Cardiac muscle cell (in vitro differentiated cells and primary cell): ENCODE measurements around the gene ETV5. TPM values are rescaled to one million over a fixed set of nuclear protein-coding genes. Genes with fewer than 3 reads are reported as not detected.

Source experiments
- DNase-seq, 2 donors: peaks; one replicate each; pipeline versions ENCODE4 v3.0.0 to v3.0.0-alpha.2; 2010 to 2017; ENCODE audit warnings: low read depth in 1 of 2, low spot score in 1 of 2
- H3K27ac ChIP-seq: fragments of 200-600 bp; sonication (generic); 2 replicates; pipeline ENCODE4 v1.5.1; 2016
- H3K27me3 ChIP-seq: fragments of 200-600 bp; sonication (generic); 2 replicates; pipeline ENCODE4 v1.6.0; 2016; ENCODE audit warnings: control low read depth
- H3K36me3 ChIP-seq: fragments of 200-600 bp; sonication (generic); 2 replicates; pipeline ENCODE4 v1.5.1; 2016; ENCODE audit warnings: control low read depth
- H3K4me1 ChIP-seq: fragments of 200-600 bp; sonication (generic); 2 replicates; pipeline ENCODE4 v1.8.1; 2017; ENCODE audit warnings: low read depth, mild to moderate bottlenecking, mixed run types
- H3K4me3 ChIP-seq: fragments of 200-600 bp; sonication (generic); 2 replicates; pipeline ENCODE4 v1.5.1; 2016; ENCODE audit warnings: mild to moderate bottlenecking
- H3K9me3 ChIP-seq: fragments of 200-600 bp; sonication (generic); 2 replicates; pipeline ENCODE4 v1.5.1; 2017; ENCODE audit warnings: low read depth, mild to moderate bottlenecking, control low read depth
- polyA plus RNA-seq: library from polyadenylated mRNA; unstranded; fragments of >200 nt; fragmentation: Nextera tagmentation; extraction: Ambion mirVana; gene quantifications from 2 replicates; pipeline ENCODE4 v1.2.1, GENCODE V29; 2016
- total RNA-seq: library from RNA; depleted of rRNA; stranded (reverse); fragments of >200 nt; gene quantifications from 2 replicates; pipeline ENCODE4 v1.2.3, GENCODE V29; 2016
- TF ChIP-seq, protein P1 (sequence below): IDR thresholded peaks from 2 replicates; pipeline ENCODE4 v1.5.1; 2012; ENCODE audit warnings: low read depth, mild to moderate bottlenecking, low read length

Gene ETV5
- total and polyA plus RNA-seq, 2 experiments from 2014 or later = 16.3 to 29.3 TPM

DNA sequence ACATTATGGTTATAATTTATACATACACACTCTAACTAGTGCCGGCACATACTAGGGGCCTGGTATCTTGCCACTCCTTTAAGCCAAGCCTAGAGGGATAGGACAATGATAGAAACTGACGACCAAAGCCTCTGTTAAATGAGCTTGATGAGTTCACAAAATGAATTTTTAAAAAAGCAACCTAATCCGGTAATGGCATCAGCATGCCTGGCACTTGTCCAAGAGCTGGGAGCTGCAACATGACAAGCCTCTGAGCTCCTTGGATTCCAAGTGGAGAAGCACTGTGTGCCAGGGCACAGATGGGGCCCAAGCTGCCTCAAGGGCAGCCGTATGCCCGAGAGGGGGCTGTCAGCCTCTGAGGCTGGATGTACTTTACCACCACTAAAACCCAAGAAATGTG is 9.7 kb downstream of the ETV5 start:
- TF ChIP-seq, protein P1, sequence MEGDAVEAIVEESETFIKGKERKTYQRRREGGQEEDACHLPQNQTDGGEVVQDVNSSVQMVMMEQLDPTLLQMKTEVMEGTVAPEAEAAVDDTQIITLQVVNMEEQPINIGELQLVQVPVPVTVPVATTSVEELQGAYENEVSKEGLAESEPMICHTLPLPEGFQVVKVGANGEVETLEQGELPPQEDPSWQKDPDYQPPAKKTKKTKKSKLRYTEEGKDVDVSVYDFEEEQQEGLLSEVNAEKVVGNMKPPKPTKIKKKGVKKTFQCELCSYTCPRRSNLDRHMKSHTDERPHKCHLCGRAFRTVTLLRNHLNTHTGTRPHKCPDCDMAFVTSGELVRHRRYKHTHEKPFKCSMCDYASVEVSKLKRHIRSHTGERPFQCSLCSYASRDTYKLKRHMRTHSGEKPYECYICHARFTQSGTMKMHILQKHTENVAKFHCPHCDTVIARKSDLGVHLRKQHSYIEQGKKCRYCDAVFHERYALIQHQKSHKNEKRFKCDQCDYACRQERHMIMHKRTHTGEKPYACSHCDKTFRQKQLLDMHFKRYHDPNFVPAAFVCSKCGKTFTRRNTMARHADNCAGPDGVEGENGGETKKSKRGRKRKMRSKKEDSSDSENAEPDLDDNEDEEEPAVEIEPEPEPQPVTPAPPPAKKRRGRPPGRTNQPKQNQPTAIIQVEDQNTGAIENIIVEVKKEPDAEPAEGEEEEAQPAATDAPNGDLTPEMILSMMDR = no peak
- no peaks in the 10 kb centered on the region for H3K27me3 ChIP-seq
- H3K4me3 ChIP-seq = no peak overlapping the region
- H3K9me3 ChIP-seq = no peaks in the 10 kb centered on the region
- no peak overlapping the region for H3K27ac ChIP-seq
- DNase-seq = peak; percentile 44 to 69
- peaks cover 54% of the 10 kb centered on the region for H3K4me1 ChIP-seq
- no peaks in the 10 kb centered on the region for H3K36me3 ChIP-seq

DNA sequence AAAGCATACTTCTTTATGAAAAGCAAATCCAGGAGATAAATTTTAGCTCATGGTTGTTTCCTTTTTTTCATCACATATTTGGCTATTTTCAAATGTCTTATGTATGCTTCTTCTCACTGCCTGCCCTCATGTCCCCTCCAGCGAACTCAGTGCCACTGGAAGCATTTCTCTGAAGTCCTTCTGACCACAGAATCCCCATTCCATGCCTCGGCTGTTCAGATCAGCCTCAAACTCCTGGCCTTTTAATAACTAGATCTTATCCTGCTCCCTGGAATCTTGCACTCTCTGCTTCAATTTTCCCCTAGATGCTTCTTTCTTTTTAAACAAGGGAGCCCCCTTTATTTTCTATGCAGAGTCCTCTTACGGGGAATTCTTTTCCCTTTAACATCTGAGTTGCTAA is 10.1 kb downstream of the ETV5 start:
- Histone ChIP-seq H3K27ac (no peak overlapping the region), H3K36me3 (no peaks in the 10 kb centered on the region), H3K27me3 (no peaks in the 10 kb centered on the region), H3K4me3 (peak overlapping the region; percentile 38), H3K9me3 (no peaks in the 10 kb centered on the region), H3K4me1 (peaks cover 54% of the 10 kb centered on the region)
- TF ChIP-seq, protein P1 = no peak
- DNase-seq = no peak

DNA sequence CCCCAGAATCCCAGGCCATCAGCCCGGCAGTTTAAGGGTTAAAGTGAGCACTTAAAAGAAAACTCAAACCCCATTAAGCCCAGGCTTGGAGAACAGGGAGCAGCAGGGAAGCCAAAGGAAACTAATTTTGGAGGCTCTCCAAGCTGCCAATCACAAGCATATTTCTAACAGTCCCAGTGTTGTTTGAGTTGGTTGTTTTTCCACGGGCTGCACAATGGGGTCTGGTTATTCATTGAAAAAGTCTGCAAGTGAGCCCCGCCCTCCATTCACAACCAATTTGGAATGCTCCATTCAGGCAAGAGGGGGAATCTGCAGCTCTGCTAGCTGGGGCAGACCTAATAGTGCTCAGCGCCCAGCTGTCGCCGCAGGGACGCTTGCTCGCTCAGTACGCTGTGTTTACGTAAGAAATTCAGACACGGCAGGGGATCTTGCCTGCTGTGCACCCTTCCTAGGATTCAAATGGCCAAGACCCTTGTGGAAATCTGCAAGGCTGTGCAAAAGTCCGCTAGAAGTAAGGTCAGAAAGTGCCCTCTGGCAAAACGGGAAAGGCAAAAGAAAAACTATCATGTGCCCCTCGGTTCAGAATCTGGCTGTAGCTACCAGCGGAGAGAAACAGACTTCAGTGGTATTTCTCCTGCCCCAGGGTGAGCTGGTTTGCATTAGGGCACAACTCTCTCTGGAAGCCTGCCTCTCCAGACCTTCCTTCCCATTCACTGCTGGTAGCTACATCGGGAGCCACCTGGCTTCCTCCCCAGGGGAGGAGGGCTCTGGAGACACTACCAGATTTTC is 11.0 kb downstream of the ETV5 start:
- TF ChIP-seq, protein P1 = no peak
- H3K4me1 ChIP-seq = peaks cover 61% of the 10 kb centered on the region
- no peaks in the 10 kb centered on the region for H3K9me3 ChIP-seq
- H3K27me3 ChIP-seq = no peaks in the 10 kb centered on the region
- H3K4me3 ChIP-seq = peak overlapping the region; percentile 38
- peak; percentile 93 to 97 for DNase-seq
- no peaks in the 10 kb centered on the region for H3K36me3 ChIP-seq
- peak overlapping the region; percentile 72 for H3K27ac ChIP-seq

DNA sequence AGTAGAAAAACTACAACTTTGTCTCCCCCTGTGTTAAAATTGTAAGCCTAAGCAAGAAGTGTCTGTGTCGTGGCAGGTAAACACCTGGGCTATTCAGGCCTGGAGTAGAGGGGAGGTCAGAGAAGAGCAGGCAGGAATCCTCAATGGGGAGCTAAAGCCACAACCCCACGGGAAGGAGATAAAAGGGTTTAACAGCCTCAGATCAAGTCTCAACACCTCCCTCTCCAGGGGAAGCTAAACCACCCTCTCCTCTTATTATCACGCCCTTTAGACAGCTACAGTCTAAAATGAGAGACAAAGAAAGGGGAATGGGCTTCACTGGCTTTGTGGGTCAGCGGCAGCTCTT is 11.6 kb downstream of the ETV5 start:
- no peaks in the 10 kb centered on the region for H3K27me3 ChIP-seq
- H3K27ac ChIP-seq = peak overlapping the region; percentile 68
- DNase-seq = no peak
- H3K4me1 ChIP-seq = peaks cover 66% of the 10 kb centered on the region
- no peaks in the 10 kb centered on the region for H3K9me3 ChIP-seq
- TF ChIP-seq, protein P1 = no peak
- no peaks in the 10 kb centered on the region for H3K36me3 ChIP-seq
- peak overlapping the region; percentile 7 for H3K4me3 ChIP-seq

DNA sequence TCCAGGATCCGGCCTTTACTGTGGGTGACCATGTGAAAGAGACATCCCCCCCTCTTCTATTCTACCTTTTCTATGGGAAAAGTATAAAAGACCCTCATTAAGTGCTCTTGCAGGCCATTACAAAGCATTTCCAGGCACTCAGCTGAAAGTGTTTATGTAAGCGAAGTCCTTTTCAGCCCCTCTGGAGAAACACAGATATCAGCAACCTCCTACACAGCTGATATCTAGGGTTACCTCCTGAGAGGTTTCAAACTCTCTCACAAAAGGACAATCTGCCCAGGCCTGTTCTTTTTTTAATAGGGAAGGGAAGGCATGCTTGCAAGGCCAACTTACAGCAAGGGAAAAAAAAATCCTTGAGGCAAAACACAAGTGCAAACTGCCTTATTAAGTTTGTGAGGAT is 12.6 kb downstream of the ETV5 start:
- Histone ChIP-seq H3K36me3 (no peaks in the 10 kb centered on the region), H3K4me1 (peaks cover 76% of the 10 kb centered on the region), H3K9me3 (no peaks in the 10 kb centered on the region), H3K4me3 (no peak overlapping the region), H3K27me3 (no peaks in the 10 kb centered on the region), H3K27ac (peak overlapping the region; percentile 68)
- DNase-seq = peak; percentile 24 to 69
- TF ChIP-seq, protein P1 = no peak
